ENCODE data around the gene BRF1.

DNA sequence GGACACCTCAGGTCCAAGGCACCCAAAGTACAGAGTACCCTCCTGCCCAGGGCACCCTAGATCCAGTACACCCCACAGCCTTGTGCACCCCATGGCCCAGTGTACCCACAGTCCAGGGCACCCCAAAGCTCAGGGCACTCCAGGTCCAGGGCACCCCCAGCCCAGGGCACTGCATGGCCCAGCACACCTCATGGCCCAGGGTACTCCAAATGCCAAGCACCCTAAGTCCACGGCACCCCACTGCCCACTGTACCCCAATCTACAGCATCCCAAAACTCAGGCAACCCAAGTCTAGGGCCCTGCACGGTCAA, 138.2 kb downstream of the BRF1 start:
- TF ChIP-seq POLR2A (IDR thresholded peaks at IDR 0.05): no peak
- TF ChIP-seq, protein P1, sequence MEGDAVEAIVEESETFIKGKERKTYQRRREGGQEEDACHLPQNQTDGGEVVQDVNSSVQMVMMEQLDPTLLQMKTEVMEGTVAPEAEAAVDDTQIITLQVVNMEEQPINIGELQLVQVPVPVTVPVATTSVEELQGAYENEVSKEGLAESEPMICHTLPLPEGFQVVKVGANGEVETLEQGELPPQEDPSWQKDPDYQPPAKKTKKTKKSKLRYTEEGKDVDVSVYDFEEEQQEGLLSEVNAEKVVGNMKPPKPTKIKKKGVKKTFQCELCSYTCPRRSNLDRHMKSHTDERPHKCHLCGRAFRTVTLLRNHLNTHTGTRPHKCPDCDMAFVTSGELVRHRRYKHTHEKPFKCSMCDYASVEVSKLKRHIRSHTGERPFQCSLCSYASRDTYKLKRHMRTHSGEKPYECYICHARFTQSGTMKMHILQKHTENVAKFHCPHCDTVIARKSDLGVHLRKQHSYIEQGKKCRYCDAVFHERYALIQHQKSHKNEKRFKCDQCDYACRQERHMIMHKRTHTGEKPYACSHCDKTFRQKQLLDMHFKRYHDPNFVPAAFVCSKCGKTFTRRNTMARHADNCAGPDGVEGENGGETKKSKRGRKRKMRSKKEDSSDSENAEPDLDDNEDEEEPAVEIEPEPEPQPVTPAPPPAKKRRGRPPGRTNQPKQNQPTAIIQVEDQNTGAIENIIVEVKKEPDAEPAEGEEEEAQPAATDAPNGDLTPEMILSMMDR (IDR thresholded peaks at IDR 0.05): no peak

Data from esophagus squamous epithelium (tissue), 4 donors.